HEK293 (cell line): ENCODE data around the gene RBMS3.
A peak's percentile ranks its signal among the peaks of the same experiment; 100 is the strongest.

Source experiments
- CTCF ChIA-PET: fragments of 350-600 bp; formaldehyde crosslinking; extraction: SDS; loops from one replicate; lab custom pipeline; 2021; ENCODE audit warnings: antibody characterized with exemption; lab: Yijun Ruan, JAX
- POLR2A ChIA-PET: fragments of 300-600 bp; formaldehyde crosslinking; extraction: SDS; loops from one replicate; lab custom pipeline; 2020; ENCODE audit warnings: antibody characterized with exemption, inconsistent platforms; lab: Yijun Ruan, JAX
- H3K27ac ChIP-seq: fragments of 200-500 bp; sonication (Bioruptor generic); 2 replicates; pipeline ENCODE4 v1.5.1; 2014; ENCODE audit warnings: low read depth, low read length, control low read depth, inconsistent platforms; ENCODE audit errors: extremely low read depth
- H3K36me3 ChIP-seq, 2 experiments: fragments of 200-500 bp in 1 of 2; sonication (Bioruptor generic) in 1 of 2; 1 replicate in 1 of 2; 2 replicates in 1 of 2; pipeline ENCODE4 v1.5.1; 2014 to 2017; ENCODE audit warnings: inconsistent platforms in 2 of 2, low read length in 2 of 2; ENCODE audit not compliant: control insufficient read depth in 2 of 2, insufficient read depth in 1 of 2
- H3K4me1 ChIP-seq: fragments of 200-500 bp; sonication (Bioruptor generic); 2 replicates; pipeline ENCODE4 v1.5.1; 2014; ENCODE audit warnings: mild to moderate bottlenecking, low read length, inconsistent platforms; ENCODE audit not compliant: control insufficient read depth, insufficient read depth
- H3K4me3 ChIP-seq: 2 replicates; pipeline ENCODE4 v1.5.1; 2011; ENCODE audit warnings: low read depth, mild to moderate bottlenecking, control low read depth, low read length, moderate library complexity
- H3K9me3 ChIP-seq: fragments of 200-500 bp; sonication (Bioruptor generic); 2 replicates; pipeline ENCODE4 v1.5.1; 2014; ENCODE audit warnings: low read depth, low read length, inconsistent platforms; ENCODE audit not compliant: control insufficient read depth, insufficient read depth
- EGR2 ChIP-seq: fragments of 450-650 bp; formaldehyde crosslinking; IDR thresholded peaks from 2 replicates; pipeline ENCODE4 v1.5.1; 2016; ENCODE audit warnings: low read depth, missing biosample characterization, missing genetic modification characterization
- ZNF138 ChIP-seq: fragments of 450-650 bp; formaldehyde crosslinking; IDR thresholded peaks from 2 replicates; pipeline ENCODE4 v1.5.1; 2016; ENCODE audit warnings: missing biosample characterization, missing genetic modification characterization, borderline replicate concordance
- ZNF23 ChIP-seq: fragments of 450-650 bp; formaldehyde crosslinking; IDR thresholded peaks from 2 replicates; pipeline ENCODE4 v1.5.1; 2016; ENCODE audit warnings: missing biosample characterization, missing genetic modification characterization, borderline replicate concordance
- ZNF266 ChIP-seq: fragments of 450-650 bp; formaldehyde crosslinking; IDR thresholded peaks from 2 replicates; pipeline ENCODE4 v1.5.1; 2016; ENCODE audit warnings: missing biosample characterization, missing genetic modification characterization, low read depth
- ZNF830 ChIP-seq: fragments of 450-650 bp; IDR thresholded peaks from 2 replicates; pipeline ENCODE4 v1.5.0; 2018; ENCODE audit warnings: missing biosample characterization, missing genetic modification characterization, low read depth, mild to moderate bottlenecking, moderate library complexity
- ZSCAN23 ChIP-seq: fragments of 450-650 bp; formaldehyde crosslinking; IDR thresholded peaks from 2 replicates; pipeline ENCODE4 v1.5.1; 2016; ENCODE audit warnings: missing biosample characterization, missing genetic modification characterization
- ZXDB ChIP-seq: fragments of 450-650 bp; formaldehyde crosslinking; IDR thresholded peaks from 2 replicates; pipeline ENCODE4 v1.5.1; 2016; ENCODE audit warnings: missing biosample characterization, missing genetic modification characterization
- TF ChIP-seq, protein P1 (sequence below): fragments of 450-650 bp; formaldehyde crosslinking; IDR thresholded peaks from 2 replicates; pipeline ENCODE4 v1.5.1; 2016; ENCODE audit warnings: missing biosample characterization, missing genetic modification characterization, low read depth
- TF ChIP-seq, protein P2 (sequence below): fragments of 450-650 bp; formaldehyde crosslinking; IDR thresholded peaks from 2 replicates; pipeline ENCODE4 v1.5.1; 2016; ENCODE audit warnings: missing biosample characterization, missing genetic modification characterization, low read depth
- TF ChIP-seq, protein P3 (sequence below): fragments of 450-650 bp; formaldehyde crosslinking; IDR thresholded peaks from 2 replicates; pipeline ENCODE4 v1.5.1; 2016; ENCODE audit warnings: missing biosample characterization, missing genetic modification characterization

RBMS3 gene

DNA sequence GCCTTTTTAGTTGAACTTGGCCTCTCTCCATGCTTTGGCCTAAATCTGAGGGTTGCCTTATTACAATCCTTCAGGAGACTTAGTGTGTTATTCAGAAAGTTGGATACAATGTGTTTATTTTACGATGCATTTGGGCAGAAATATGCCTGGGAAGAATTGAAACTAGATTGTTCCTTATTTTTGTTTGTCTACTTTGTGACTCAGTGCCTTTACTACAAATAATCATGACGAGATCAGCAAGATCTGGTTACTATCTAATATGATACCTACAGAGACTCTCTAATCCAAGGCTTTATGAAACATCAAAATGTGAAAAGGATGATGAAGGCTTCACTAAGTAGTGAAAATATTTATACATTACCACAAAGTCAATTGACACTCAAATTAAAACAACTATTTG is 82.2 kb downstream of the RBMS3 start (continued):
- TF ChIP-seq ZNF23 (tag by site-specific recombination), result no peak
- TF ChIP-seq, all 188 proteins: peak for 0

DNA sequence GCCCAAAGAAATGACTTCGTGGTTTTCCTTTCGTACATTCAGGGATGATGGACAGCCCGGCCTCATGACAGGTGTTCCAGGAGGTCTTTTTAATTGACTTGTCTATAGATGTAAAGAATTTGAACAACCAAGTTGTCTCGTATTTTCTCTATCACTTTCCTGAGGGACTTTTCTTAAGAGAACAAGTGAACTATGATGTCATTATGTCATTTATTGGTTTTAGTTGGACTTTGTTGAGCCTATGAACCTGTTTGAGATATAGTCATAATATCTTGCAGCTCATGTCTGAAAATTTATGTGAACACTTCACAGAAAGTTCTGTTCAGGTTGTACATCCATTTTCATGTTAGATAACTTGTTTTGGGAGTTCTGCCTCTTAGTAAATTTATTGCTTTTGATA is 89.2 kb downstream of the RBMS3 start:
- Histone ChIP-seq H3K27ac (no peak overlapping the region), H3K36me3 (no peaks in the 10 kb centered on the region), H3K4me1 (no peaks in the 10 kb centered on the region), H3K9me3 (no peaks in the 10 kb centered on the region), H3K4me3 (no peak overlapping the region)
- ChIA-PET POLR2A (no interaction called here), CTCF (no interaction called here)
- TF ChIP-seq, protein P1, sequence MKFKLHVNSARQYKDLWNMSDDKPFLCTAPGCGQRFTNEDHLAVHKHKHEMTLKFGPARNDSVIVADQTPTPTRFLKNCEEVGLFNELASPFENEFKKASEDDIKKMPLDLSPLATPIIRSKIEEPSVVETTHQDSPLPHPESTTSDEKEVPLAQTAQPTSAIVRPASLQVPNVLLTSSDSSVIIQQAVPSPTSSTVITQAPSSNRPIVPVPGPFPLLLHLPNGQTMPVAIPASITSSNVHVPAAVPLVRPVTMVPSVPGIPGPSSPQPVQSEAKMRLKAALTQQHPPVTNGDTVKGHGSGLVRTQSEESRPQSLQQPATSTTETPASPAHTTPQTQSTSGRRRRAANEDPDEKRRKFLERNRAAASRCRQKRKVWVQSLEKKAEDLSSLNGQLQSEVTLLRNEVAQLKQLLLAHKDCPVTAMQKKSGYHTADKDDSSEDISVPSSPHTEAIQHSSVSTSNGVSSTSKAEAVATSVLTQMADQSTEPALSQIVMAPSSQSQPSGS (tag by site-specific recombination), result peak; percentile 63; the same call in 1 of the 2 replicates
- TF ChIP-seq ZSCAN23 (tag by site-specific recombination), result no peak

DNA sequence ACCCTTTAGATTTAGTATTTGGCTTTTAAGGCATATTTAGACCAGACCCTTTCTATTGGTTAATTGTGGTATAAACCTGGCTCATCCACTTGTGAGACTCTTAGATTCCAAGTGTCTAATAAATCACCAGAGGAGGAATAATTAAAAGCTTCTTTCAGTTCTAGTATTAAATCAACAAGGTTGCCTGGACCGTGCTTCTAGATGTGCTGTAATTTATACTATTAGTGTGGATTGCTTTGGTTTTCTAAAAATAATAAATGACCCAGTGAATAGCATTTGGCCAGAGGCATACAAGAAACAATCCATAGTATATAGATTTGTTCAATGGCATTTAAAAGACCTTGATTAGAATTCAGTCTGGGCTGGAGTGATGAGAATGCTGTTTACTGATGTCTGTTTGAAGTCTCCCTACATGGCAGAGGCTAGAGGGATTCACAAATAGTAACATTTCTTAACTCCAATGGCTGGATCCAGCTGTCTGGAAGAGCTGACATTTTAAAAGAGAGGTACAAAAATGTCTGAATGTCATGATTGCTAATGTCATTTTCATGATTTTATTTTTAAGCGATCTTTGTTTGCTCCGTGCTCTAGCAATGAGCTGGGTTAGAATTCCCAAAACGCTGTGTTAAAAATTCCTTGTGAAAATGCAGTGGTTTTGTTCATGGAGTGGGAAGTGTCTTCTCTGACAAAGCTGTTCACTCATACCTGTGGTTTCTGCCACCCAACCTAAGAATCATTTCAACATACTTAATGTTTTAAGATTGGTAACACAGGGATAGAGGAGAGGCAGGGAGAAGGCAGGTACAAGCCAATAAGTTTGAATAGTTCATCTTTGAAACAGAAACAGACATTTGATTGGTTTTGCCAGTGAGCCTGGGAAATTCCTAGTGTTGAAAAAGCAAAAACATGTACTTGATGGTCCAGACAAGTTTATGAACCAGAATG is 89.9 kb downstream of the RBMS3 start:
- Histone ChIP-seq H3K4me1 (no peaks in the 10 kb centered on the region), H3K36me3 (no peaks in the 10 kb centered on the region), H3K9me3 (no peaks in the 10 kb centered on the region), H3K27ac (no peak overlapping the region), H3K4me3 (no peak overlapping the region)
- CTCF ChIA-PET, result interaction anchor here (0.7 to 0.9 kb wide), 2 partner anchors 92 to 226 kb away, joined by 3 read pairs; no protein-coding TSS in a partner anchor
- POLR2A ChIA-PET, result interaction anchor here (0.6 kb wide), 1 partner anchor 39 kb away, joined by 3 read pairs; no protein-coding TSS in a partner anchor
- no peak for TF ChIP-seq ZXDB (tag by site-specific recombination)

DNA sequence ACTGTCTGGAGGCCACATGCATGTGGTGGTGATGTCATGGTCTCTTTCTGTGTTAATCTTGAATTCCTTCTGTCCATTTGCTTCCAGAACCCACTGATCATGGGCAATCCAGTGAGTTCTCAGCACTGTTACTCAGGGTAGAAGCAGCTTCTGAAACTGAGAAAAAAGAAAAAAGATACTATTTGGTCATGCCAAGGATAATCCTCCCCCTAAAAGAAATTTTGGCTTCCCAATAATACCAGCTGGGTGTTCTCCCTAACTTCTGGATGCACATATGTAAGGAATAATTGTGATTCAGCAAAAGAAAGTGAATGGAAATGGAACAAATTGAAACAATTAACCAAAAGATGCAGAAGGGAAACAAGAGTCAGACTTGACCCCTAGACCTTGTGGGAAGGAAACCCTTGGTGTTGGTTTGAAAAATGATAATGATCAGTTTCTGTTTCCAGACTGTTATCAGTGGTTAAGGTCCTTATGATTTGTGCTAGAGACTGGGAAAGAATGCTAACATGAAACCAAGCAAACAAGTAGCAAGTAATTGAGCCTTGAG is 92.3 kb downstream of the RBMS3 start:
- ChIA-PET POLR2A (no interaction called here), CTCF (interaction anchor here (0.6 kb wide), 1 partner anchor 724 kb away, joined by 4 read pairs; no protein-coding TSS in a partner anchor)
- H3K4me3 ChIP-seq, result no peak overlapping the region
- no peaks in the 10 kb centered on the region for H3K36me3 ChIP-seq
- H3K9me3 ChIP-seq, result no peaks in the 10 kb centered on the region
- H3K27ac ChIP-seq, result no peak overlapping the region
- H3K4me1 ChIP-seq, result no peaks in the 10 kb centered on the region
- TF ChIP-seq EGR2 (tag by site-specific recombination) (no peak), ZNF138 (tag by site-specific recombination) (no peak), ZNF830 (tag by site-specific recombination) (no peak), ZNF266 (tag by site-specific recombination) (no peak)
- TF ChIP-seq, protein P2, sequence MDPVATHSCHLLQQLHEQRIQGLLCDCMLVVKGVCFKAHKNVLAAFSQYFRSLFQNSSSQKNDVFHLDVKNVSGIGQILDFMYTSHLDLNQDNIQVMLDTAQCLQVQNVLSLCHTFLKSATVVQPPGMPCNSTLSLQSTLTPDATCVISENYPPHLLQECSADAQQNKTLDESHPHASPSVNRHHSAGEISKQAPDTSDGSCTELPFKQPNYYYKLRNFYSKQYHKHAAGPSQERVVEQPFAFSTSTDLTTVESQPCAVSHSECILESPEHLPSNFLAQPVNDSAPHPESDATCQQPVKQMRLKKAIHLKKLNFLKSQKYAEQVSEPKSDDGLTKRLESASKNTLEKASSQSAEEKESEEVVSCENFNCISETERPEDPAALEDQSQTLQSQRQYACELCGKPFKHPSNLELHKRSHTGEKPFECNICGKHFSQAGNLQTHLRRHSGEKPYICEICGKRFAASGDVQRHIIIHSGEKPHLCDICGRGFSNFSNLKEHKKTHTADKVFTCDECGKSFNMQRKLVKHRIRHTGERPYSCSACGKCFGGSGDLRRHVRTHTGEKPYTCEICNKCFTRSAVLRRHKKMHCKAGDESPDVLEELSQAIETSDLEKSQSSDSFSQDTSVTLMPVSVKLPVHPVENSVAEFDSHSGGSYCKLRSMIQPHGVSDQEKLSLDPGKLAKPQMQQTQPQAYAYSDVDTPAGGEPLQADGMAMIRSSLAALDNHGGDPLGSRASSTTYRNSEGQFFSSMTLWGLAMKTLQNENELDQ (tag by site-specific recombination), result no peak
- TF ChIP-seq, protein P3, sequence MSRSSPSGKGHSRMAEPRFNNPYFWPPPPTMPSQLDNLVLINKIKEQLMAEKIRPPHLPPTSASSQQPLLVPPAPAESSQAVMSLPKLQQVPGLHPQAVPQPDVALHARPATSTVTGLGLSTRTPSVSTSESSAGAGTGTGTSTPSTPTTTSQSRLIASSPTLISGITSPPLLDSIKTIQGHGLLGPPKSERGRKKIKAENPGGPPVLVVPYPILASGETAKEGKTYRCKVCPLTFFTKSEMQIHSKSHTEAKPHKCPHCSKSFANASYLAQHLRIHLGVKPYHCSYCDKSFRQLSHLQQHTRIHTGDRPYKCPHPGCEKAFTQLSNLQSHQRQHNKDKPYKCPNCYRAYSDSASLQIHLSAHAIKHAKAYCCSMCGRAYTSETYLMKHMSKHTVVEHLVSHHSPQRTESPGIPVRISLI (tag by site-specific recombination), result no peak
- TF ChIP-seq, all 188 proteins: peak for 0
